Testis (tissue), 2 donors: ENCODE data around the gene NFILZ.

Experiments used
- CTCF ChIP-seq, 3 experiments: fragments of 450-650 bp in 2 of 3; fragments of 200-600 bp in 1 of 3; sonication (generic) in 1 of 3; IDR thresholded peaks; one replicate each; pipeline ENCODE4 v1.5.1; 2016 to 2019; ENCODE audit warnings: antibody characterized with exemption in 3 of 3, mild to moderate bottlenecking in 2 of 3, moderate library complexity in 1 of 3
- POLR2A ChIP-seq: fragments of 450-650 bp; IDR thresholded peaks from one replicate; pipeline ENCODE4 v1.6.1; 2017; ENCODE audit warnings: antibody characterized with exemption, mild to moderate bottlenecking, moderate library complexity

GRCh38 chr19:8642561-8642960, 12.1 kb downstream of the NFILZ start:
- TF ChIP-seq CTCF (IDR thresholded peaks at IDR 0.05) (no peak), POLR2A (no peak)
